HEK293 (cell line): ENCODE results near the gene ZNF668.
A peak's percentile ranks its signal among the peaks of the same experiment; 100 is the strongest.

Experiments used
- EGR2 ChIP-seq: fragments of 450-650 bp; formaldehyde crosslinking; IDR thresholded peaks from 2 replicates; pipeline ENCODE4 v1.5.1; 2016; ENCODE audit warnings: low read depth, missing biosample characterization, missing genetic modification characterization
- GFI1B ChIP-seq: fragments of 450-650 bp; formaldehyde crosslinking; IDR thresholded peaks from 2 replicates; pipeline ENCODE4 v1.5.1; 2016; ENCODE audit warnings: missing biosample characterization, missing genetic modification characterization
- GLI2 ChIP-seq: fragments of 450-650 bp; formaldehyde crosslinking; IDR thresholded peaks from 2 replicates; pipeline ENCODE4; 2017; ENCODE audit warnings: missing biosample characterization, missing genetic modification characterization, low read depth, borderline replicate concordance
- GLIS1 ChIP-seq: fragments of 450-650 bp; formaldehyde crosslinking; IDR thresholded peaks from 2 replicates; pipeline ENCODE4 v1.5.1; 2016; ENCODE audit warnings: missing biosample characterization, missing genetic modification characterization
- KLF17 ChIP-seq: fragments of 450-650 bp; formaldehyde crosslinking; IDR thresholded peaks from 2 replicates; pipeline ENCODE4 v1.5.1; 2016; ENCODE audit warnings: missing biosample characterization, missing genetic modification characterization
- KLF8 ChIP-seq: fragments of 450-650 bp; formaldehyde crosslinking; IDR thresholded peaks from 2 replicates; pipeline ENCODE4 v1.5.1; 2016; ENCODE audit warnings: missing biosample characterization, missing genetic modification characterization
- PRDM4 ChIP-seq: fragments of 450-650 bp; formaldehyde crosslinking; IDR thresholded peaks from 2 replicates; pipeline ENCODE4 v1.5.1; 2017; ENCODE audit warnings: missing biosample characterization, missing genetic modification characterization
- SALL2 ChIP-seq: fragments of 450-650 bp; formaldehyde crosslinking; IDR thresholded peaks from 2 replicates; pipeline ENCODE4 v1.5.0; 2017; ENCODE audit warnings: missing biosample characterization, mild to moderate bottlenecking, missing genetic modification characterization, borderline replicate concordance
- SP2 ChIP-seq: fragments of 450-650 bp; formaldehyde crosslinking; IDR thresholded peaks from 2 replicates; pipeline ENCODE4 v1.5.1; 2016; ENCODE audit warnings: missing biosample characterization, missing genetic modification characterization
- SP7 ChIP-seq: fragments of 450-650 bp; formaldehyde crosslinking; IDR thresholded peaks from 2 replicates; pipeline ENCODE4 v1.5.1; 2016; ENCODE audit warnings: missing biosample characterization, missing genetic modification characterization
- TSHZ1 ChIP-seq: fragments of 450-650 bp; formaldehyde crosslinking; IDR thresholded peaks from 2 replicates; pipeline ENCODE4 v1.5.1; 2016; ENCODE audit warnings: missing biosample characterization, missing genetic modification characterization, borderline replicate concordance
- YY2 ChIP-seq: fragments of 450-650 bp; formaldehyde crosslinking; IDR thresholded peaks from 2 replicates; pipeline ENCODE4 v1.5.1; 2016; ENCODE audit warnings: missing biosample characterization, missing genetic modification characterization
- ZBTB17 ChIP-seq: fragments of 450-650 bp; formaldehyde crosslinking; IDR thresholded peaks from 2 replicates; pipeline ENCODE4 v1.5.1; 2016; ENCODE audit warnings: missing biosample characterization, missing genetic modification characterization
- ZBTB7A ChIP-seq: fragments of 450-650 bp; formaldehyde crosslinking; IDR thresholded peaks from 2 replicates; pipeline ENCODE4 v1.5.1; 2016; ENCODE audit warnings: low read depth, missing biosample characterization, missing genetic modification characterization
- ZIC2 ChIP-seq: fragments of 450-650 bp; formaldehyde crosslinking; IDR thresholded peaks from 2 replicates; pipeline ENCODE4 v1.5.1; 2016; ENCODE audit warnings: missing biosample characterization, missing genetic modification characterization
- ZNF157 ChIP-seq: fragments of 450-650 bp; formaldehyde crosslinking; IDR thresholded peaks from 2 replicates; pipeline ENCODE4 v1.5.1; 2016; ENCODE audit warnings: missing biosample characterization, missing genetic modification characterization
- ZNF16 ChIP-seq: fragments of 450-650 bp; formaldehyde crosslinking; IDR thresholded peaks from 2 replicates; pipeline ENCODE4 v1.5.1; 2016; ENCODE audit warnings: low read depth, missing biosample characterization, missing genetic modification characterization
- ZNF221 ChIP-seq: fragments of 450-650 bp; formaldehyde crosslinking; IDR thresholded peaks from 2 replicates; pipeline ENCODE4 v1.5.1; 2017; ENCODE audit warnings: missing biosample characterization, missing genetic modification characterization, borderline replicate concordance
- ZNF311 ChIP-seq: fragments of 450-650 bp; formaldehyde crosslinking; IDR thresholded peaks from 2 replicates; pipeline ENCODE4 v1.5.1; 2017; ENCODE audit warnings: missing biosample characterization, missing genetic modification characterization, borderline replicate concordance
- ZNF335 ChIP-seq: fragments of 450-650 bp; formaldehyde crosslinking; conservative IDR thresholded peaks from 2 replicates; pipeline ENCODE4 v1.5.1; 2016; ENCODE audit warnings: missing biosample characterization, missing genetic modification characterization
- ZNF341 ChIP-seq: fragments of 450-650 bp; formaldehyde crosslinking; IDR thresholded peaks from 2 replicates; pipeline ENCODE4; 2016; ENCODE audit warnings: low read depth, missing biosample characterization, missing genetic modification characterization
- ZNF366 ChIP-seq: fragments of 450-650 bp; formaldehyde crosslinking; conservative IDR thresholded peaks from 2 replicates; pipeline ENCODE4 v1.5.1; 2016; ENCODE audit warnings: missing biosample characterization, missing genetic modification characterization
- ZNF394 ChIP-seq: fragments of 450-650 bp; formaldehyde crosslinking; IDR thresholded peaks from 2 replicates; pipeline ENCODE4 v1.5.1; 2016; ENCODE audit warnings: missing biosample characterization, missing genetic modification characterization, mild to moderate bottlenecking, moderate library complexity, borderline replicate concordance
- ZNF580 ChIP-seq: fragments of 450-650 bp; formaldehyde crosslinking; IDR thresholded peaks from 2 replicates; pipeline ENCODE4 v1.5.1; 2016; ENCODE audit warnings: missing biosample characterization, missing genetic modification characterization
- ZNF621 ChIP-seq: fragments of 450-650 bp; formaldehyde crosslinking; IDR thresholded peaks from 2 replicates; pipeline ENCODE4 v1.5.1; 2017; ENCODE audit warnings: missing biosample characterization, missing genetic modification characterization
- ZNF639 ChIP-seq: fragments of 450-650 bp; formaldehyde crosslinking; IDR thresholded peaks from 2 replicates; pipeline ENCODE4 v1.5.1; 2016; ENCODE audit warnings: missing biosample characterization, missing genetic modification characterization
- ZNF701 ChIP-seq: fragments of 450-650 bp; formaldehyde crosslinking; IDR thresholded peaks from 2 replicates; pipeline ENCODE4 v1.5.1; 2016; ENCODE audit warnings: missing biosample characterization, missing genetic modification characterization
- ZNF747 ChIP-seq: fragments of 450-650 bp; formaldehyde crosslinking; IDR thresholded peaks from 2 replicates; pipeline ENCODE4 v1.5.1; 2016; ENCODE audit warnings: missing biosample characterization, missing genetic modification characterization
- ZNF768 ChIP-seq: fragments of 450-650 bp; formaldehyde crosslinking; IDR thresholded peaks from 2 replicates; pipeline ENCODE4 v1.5.1; 2018; ENCODE audit warnings: missing biosample characterization, mild to moderate bottlenecking, missing genetic modification characterization
- ZNF777 ChIP-seq: fragments of 450-650 bp; formaldehyde crosslinking; IDR thresholded peaks from 2 replicates; pipeline ENCODE4 v1.5.1; 2017; ENCODE audit warnings: missing biosample characterization, missing genetic modification characterization, borderline replicate concordance
- ZNF785 ChIP-seq: fragments of 450-650 bp; formaldehyde crosslinking; IDR thresholded peaks from 2 replicates; pipeline ENCODE4 v1.5.1; 2016; ENCODE audit warnings: missing biosample characterization, missing genetic modification characterization
- ZSCAN30 ChIP-seq: fragments of 450-650 bp; IDR thresholded peaks from 2 replicates; pipeline ENCODE4 v1.5.1; 2018; ENCODE audit warnings: missing biosample characterization, mild to moderate bottlenecking, missing genetic modification characterization, moderate library complexity

ZNF668 gene

GRCh38 chr16:31073142-31073969 lies 684 bp downstream of the ZNF668 start (continued):
- no peak for TF ChIP-seq ZNF157
- TF ChIP-seq GLI2 = 0 out of 2 replicates have a peak, but pooled peaks have one; percentile 3
- no peak for TF ChIP-seq EGR2 (tag by site-specific recombination)
- TF ChIP-seq GFI1B (tag by site-specific recombination) = no peak
- peak; percentile 71; the same call in 1 of the 2 replicates for TF ChIP-seq ZNF639 (tag by site-specific recombination)
- TF ChIP-seq ZBTB17 (tag by site-specific recombination) = peak; percentile 95
- TF ChIP-seq ZNF621 (tag by site-specific recombination) = no peak
- no peak for TF ChIP-seq ZNF701 (tag by site-specific recombination)
- peak; percentile 88 for TF ChIP-seq ZNF335 (tag by site-specific recombination)
- TF ChIP-seq ZNF311 = no peak
- TF ChIP-seq ZNF785 (tag by site-specific recombination) = peak; percentile 26; the same call in 1 of the 2 replicates
- TF ChIP-seq ZNF221 = peak; percentile 9; the same call in 1 of the 2 replicates
- TF ChIP-seq ZNF16 (tag by site-specific recombination) = no peak
- no peak for TF ChIP-seq SALL2 (tag by site-specific recombination)
- TF ChIP-seq ZNF341 (tag by site-specific recombination) = peak; percentile 65
- TF ChIP-seq ZNF580 = peak; percentile 70
- TF ChIP-seq KLF8 (tag by site-specific recombination) = peak; percentile 72
- peak; percentile 76 for TF ChIP-seq PRDM4 (tag by site-specific recombination)
- TF ChIP-seq ZNF366 = peak; percentile 76
- TF ChIP-seq ZIC2 (tag by site-specific recombination) = peak; percentile 86
- peak; percentile 27; the same call in 1 of the 2 replicates for TF ChIP-seq ZNF777 (tag by site-specific recombination)
- TF ChIP-seq YY2 = peak; percentile 78
- peak; percentile 61 for TF ChIP-seq ZBTB7A
- TF ChIP-seq SP2 (tag by site-specific recombination) = peak; percentile 52
- no peak for TF ChIP-seq TSHZ1 (tag by site-specific recombination)
- peak; percentile 87 for TF ChIP-seq ZSCAN30
- no peak for TF ChIP-seq ZNF768 (tag by site-specific recombination)
- TF ChIP-seq GLIS1 = peak; percentile 48
- TF ChIP-seq ZNF747 = no peak
- TF ChIP-seq ZNF394 (tag by site-specific recombination) = peak; percentile 46; the same call in 1 of the 2 replicates
- TF ChIP-seq SP7 (tag by site-specific recombination) = peak; percentile 73
- TF ChIP-seq KLF17 = peak; percentile 80
